ENCODE data around the gene CD99.

DNA sequence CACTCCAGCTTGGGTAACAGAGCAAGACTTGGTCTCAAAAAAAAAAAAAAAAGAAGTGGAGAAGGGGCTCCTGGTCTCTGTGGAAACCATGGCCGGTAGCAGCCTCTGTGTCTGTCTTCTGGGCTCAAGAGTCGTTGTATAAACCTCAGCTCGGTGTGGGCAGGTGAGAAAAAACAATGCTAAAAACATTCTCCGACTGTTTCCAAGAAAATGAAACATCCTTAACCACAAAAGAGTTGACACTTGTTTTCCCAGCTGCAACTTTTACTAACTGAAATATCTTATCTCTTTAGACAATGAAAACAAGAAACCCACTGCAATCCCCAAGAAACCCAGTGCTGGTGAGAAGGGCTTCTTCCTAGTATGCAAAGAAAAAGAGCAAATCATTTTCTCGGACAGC lies 26.2 kb downstream of the CD99 start:
- no peak for TF ChIP-seq CTCF (conservative IDR thresholded peaks at IDR 0.05; ENCODE audit: low read depth in 2 of 2)
- TF ChIP-seq EZH2 (IDR thresholded peaks at IDR 0.05; ENCODE audit: low read depth, unreplicated experiment) = no peak
- TF ChIP-seq, protein P1, sequence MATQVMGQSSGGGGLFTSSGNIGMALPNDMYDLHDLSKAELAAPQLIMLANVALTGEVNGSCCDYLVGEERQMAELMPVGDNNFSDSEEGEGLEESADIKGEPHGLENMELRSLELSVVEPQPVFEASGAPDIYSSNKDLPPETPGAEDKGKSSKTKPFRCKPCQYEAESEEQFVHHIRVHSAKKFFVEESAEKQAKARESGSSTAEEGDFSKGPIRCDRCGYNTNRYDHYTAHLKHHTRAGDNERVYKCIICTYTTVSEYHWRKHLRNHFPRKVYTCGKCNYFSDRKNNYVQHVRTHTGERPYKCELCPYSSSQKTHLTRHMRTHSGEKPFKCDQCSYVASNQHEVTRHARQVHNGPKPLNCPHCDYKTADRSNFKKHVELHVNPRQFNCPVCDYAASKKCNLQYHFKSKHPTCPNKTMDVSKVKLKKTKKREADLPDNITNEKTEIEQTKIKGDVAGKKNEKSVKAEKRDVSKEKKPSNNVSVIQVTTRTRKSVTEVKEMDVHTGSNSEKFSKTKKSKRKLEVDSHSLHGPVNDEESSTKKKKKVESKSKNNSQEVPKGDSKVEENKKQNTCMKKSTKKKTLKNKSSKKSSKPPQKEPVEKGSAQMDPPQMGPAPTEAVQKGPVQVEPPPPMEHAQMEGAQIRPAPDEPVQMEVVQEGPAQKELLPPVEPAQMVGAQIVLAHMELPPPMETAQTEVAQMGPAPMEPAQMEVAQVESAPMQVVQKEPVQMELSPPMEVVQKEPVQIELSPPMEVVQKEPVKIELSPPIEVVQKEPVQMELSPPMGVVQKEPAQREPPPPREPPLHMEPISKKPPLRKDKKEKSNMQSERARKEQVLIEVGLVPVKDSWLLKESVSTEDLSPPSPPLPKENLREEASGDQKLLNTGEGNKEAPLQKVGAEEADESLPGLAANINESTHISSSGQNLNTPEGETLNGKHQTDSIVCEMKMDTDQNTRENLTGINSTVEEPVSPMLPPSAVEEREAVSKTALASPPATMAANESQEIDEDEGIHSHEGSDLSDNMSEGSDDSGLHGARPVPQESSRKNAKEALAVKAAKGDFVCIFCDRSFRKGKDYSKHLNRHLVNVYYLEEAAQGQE (IDR thresholded peaks at IDR 0.05; ENCODE audit: unreplicated experiment) = no peak
- TF ChIP-seq POLR2AphosphoS5 (IDR thresholded peaks at IDR 0.05; ENCODE audit: low read depth) = no peak
- TF ChIP-seq JUNB (IDR thresholded peaks at IDR 0.05; ENCODE audit: unreplicated experiment) = no peak
- TF ChIP-seq EZH2phosphoT487 (IDR thresholded peaks at IDR 0.05; ENCODE audit: unreplicated experiment) = no peak
- TF ChIP-seq, protein P2, sequence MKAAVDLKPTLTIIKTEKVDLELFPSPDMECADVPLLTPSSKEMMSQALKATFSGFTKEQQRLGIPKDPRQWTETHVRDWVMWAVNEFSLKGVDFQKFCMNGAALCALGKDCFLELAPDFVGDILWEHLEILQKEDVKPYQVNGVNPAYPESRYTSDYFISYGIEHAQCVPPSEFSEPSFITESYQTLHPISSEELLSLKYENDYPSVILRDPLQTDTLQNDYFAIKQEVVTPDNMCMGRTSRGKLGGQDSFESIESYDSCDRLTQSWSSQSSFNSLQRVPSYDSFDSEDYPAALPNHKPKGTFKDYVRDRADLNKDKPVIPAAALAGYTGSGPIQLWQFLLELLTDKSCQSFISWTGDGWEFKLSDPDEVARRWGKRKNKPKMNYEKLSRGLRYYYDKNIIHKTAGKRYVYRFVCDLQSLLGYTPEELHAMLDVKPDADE (IDR thresholded peaks at IDR 0.05) = no peak
- no peak for TF ChIP-seq CREB1 (CRISPR knock-in tag; IDR thresholded peaks at IDR 0.05; ENCODE audit: low read depth)
